VCaP (cell line): ENCODE data around the gene FNBP1L.

Experiments
- H3K27ac ChIP-seq: fragments of 450-650 bp; 2 replicates; pipeline ENCODE4 v1.5.1; 2017
- TF ChIP-seq, protein P1 (sequence below): fragments of 450-650 bp; conservative IDR thresholded peaks from 2 replicates; pipeline ENCODE4 v1.5.1; 2017; ENCODE audit warnings: mild to moderate bottlenecking, moderate library complexity

The FNBP1L gene

DNA sequence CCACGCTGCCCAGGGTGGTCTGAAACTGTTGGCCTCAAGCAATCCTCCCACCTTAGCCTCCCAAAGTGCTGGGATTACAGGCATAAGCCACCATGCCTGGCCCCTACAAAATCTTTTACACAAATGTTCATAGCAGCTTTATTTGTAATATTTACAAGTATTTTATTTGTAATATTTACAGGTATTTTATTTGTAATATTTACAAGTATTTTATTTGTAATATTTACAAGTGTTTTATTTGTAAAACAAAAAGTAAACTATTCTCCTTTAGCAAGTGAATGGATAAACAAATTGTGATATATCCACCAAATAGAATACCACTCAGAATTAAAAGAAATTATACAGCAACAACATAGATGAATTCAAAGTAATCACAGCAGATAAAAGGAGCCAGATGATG, 11.4 kb upstream of the FNBP1L start:
- TF ChIP-seq, protein P1, sequence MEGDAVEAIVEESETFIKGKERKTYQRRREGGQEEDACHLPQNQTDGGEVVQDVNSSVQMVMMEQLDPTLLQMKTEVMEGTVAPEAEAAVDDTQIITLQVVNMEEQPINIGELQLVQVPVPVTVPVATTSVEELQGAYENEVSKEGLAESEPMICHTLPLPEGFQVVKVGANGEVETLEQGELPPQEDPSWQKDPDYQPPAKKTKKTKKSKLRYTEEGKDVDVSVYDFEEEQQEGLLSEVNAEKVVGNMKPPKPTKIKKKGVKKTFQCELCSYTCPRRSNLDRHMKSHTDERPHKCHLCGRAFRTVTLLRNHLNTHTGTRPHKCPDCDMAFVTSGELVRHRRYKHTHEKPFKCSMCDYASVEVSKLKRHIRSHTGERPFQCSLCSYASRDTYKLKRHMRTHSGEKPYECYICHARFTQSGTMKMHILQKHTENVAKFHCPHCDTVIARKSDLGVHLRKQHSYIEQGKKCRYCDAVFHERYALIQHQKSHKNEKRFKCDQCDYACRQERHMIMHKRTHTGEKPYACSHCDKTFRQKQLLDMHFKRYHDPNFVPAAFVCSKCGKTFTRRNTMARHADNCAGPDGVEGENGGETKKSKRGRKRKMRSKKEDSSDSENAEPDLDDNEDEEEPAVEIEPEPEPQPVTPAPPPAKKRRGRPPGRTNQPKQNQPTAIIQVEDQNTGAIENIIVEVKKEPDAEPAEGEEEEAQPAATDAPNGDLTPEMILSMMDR, result no peak
- H3K27ac ChIP-seq, result peak overlapping the region; percentile 72; the same call in 1 of the 2 replicates

DNA sequence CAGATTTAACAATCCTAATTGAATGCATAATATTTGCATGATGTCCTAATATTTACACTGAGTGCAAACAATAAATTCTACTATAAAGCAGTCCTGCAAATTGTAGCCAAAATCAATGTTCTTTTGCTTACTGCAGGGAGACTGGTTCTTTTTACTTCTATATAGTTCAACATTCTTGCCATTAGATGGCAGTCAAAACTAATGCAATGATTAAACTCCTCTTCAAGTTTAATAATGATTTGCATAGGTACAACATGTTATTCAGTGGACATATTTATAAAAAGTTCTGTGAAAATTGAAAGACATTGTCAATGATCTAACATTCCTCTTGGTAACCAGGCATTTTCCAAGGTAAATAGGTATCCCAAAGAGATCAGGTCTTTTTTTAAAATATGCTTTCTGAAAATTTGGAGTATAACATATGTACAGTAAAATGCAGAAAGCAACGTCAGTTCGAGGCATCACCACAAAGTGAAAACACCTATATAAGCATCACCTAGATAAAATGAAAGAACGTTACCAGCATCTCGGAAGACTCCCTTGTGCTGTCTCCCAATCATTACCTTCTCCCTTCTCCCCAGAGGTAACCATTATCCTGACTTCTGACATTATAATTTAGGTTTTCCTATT, 9.8 kb upstream of the FNBP1L start:
- peak overlapping the region; percentile 72 for H3K27ac ChIP-seq
- TF ChIP-seq, protein P1, result peak; percentile 79

DNA sequence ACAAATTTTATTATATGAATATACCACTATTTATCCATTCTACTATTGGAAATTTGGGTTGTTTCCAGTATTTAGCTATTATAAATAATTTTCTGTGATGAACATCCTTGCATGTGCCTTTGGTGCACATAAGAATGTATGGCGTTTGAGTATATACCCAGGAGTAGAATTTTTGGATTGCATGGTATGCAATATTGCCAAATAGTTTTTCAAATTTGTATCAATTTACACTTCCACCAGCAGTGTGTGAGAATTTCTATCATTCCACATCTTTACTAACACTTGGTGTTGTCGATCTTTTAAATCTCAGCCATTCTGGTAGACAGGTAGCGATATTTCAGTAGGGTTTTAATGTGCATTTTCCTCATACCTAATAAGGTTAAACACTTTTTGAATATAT, 9.2 kb upstream of the FNBP1L start:
- peak overlapping the region; percentile 72; the same call in 1 of the 2 replicates for H3K27ac ChIP-seq
- TF ChIP-seq, protein P1, result no peak

DNA sequence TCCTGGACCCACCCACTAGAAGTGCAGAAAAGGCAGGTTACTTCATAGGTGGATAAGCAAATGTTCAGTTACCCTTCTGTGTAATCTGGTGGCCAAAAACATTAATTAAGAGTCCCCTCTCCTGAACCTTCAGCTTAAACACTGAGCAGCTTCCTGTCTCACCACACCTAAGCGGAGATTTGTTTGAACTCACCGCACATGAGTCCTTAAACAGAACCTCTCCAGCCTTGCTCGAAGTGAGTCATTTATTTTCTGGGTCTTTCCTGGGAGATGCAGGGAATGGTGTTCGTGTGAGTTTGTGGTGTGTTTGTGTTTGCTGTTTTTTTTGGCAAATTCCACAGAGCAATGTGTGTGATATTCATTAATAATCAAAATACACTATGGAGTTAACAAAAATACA, 7.6 kb upstream of the FNBP1L start:
- TF ChIP-seq, protein P1, result no peak
- H3K27ac ChIP-seq, result no peak overlapping the region

DNA sequence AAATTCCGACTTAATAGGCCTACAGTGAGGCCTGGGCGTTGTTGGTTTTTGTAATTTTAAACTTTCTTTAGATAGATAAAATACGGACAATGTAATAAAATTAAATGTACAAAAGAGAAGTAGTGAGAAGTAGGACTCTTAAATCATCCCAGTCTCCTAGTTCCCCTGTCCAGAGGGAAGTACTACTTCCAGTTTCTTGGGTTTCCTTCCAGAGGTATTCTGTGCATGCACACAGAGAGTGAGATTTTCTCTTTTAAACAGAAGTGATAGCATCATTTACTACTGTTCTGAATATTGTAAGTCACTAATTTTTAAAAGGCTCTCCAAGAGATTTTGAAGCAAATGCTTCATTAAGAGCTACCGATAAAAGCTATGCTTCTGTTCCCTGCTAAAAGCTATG, 7.2 kb upstream of the FNBP1L start:
- H3K27ac ChIP-seq, result no peak overlapping the region
- TF ChIP-seq, protein P1, result no peak

DNA sequence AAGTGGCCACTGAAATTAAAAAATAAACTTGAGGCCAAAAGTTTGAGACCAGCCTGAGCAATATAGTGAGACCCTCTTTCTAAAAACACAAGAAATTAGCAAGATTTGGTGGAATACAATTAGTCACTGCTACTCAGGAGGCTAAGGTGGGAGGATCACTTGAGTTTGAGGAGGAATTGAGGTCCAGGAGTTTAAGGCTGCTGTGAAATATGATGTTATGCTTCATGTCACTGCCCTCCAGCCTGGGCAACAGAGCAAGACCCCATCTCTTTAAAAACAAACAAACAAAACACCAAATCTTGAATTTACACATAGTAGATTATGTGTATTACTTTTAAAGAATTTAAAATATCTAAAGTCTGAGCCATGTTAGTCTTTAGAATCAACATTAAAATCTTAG, 6.3 kb upstream of the FNBP1L start:
- TF ChIP-seq, protein P1, result no peak
- 0 out of 2 replicates have a peak overlapping the region, but pooled peaks have one; percentile 43 for H3K27ac ChIP-seq

DNA sequence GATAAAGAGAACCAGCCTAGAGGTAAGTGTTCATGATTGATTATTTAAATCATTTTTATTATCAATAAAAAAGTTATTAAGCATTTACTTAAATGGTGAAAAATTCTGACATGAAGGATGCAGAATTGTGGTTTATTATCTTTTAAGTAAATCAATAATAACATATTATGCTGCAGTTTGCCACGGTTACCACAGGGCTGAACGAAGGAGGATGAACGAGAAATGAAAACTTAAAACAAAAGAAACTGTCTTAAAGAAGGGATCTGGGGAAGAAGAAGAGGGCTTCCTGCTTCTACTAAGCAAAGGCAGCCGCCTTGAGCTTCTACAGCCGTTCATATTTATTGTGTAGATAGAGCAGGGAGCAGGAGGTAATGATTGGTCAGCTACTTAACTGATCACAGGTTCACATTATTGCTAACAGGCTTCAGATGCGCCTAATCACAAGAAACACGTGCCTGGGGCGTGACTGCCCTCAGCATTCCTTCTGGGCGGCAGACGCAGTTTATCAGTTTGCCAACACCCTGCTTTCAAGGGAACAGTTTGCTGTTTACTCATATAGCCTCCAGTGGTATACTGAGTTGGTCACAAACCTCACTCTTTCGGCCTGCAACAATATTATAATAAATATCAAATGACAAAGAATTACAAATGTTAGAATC, 5.8 kb upstream of the FNBP1L start:
- TF ChIP-seq, protein P1, result no peak
- peak overlapping the region; percentile 43 for H3K27ac ChIP-seq
